A549 (cell line): ENCODE data around the gene ZNF426. TPM values are rescaled to one million over a fixed set of nuclear protein-coding genes. Genes with fewer than 3 reads are reported as not detected.

Experiments used
- ATAC-seq, 2 experiments: fragments of 200-7000 bp in 1 of 2; fragments of >200 bp in 1 of 2; cut with Nextera tagmentation in 1 of 2; cut with Tn5 transposase in 1 of 2; 3 replicates each; pipeline versions ENCODE4 v1.8.0 to v1.9.1; 2018 to 2020; ENCODE audit warnings: mild to moderate bottlenecking in 1 of 2, moderate library complexity in 1 of 2
- CTCF ChIA-PET: fragments of 300-600 bp; sonication (Branson Sonifier 250); formaldehyde crosslinking; extraction: SDS; loops from one replicate; lab custom pipeline; 2021; ENCODE audit warnings: antibody characterized with exemption, inconsistent platforms; lab: Yijun Ruan, JAX
- POLR2A ChIA-PET: fragments of 350-600 bp; formaldehyde crosslinking; extraction: SDS; loops from one replicate; lab custom pipeline; 2021; ENCODE audit warnings: antibody characterized with exemption, inconsistent platforms; lab: Yijun Ruan, JAX
- DNase-seq, 2 experiments: peaks; one replicate each; pipeline versions ENCODE4 v3.0.0 to v3.0.0-alpha.2; 2011 to 2016; ENCODE audit warnings: low read depth in 1 of 2, low spot score in 1 of 2
- FAIRE-seq: peaks from 2 replicates; lab custom pipeline; 2011; peaks lifted over from hg19 to GRCh38; lab: Jason Lieb, UNC
- H3K27ac ChIP-seq, 2 experiments: fragments of >200 bp; sonication (Bioruptor Twin); formaldehyde crosslinking; 3 replicates each; pipeline ENCODE4 v1.5.1; 2016 to 2017
- H3K4me1 ChIP-seq: fragments of >200 bp; sonication (Bioruptor Twin); formaldehyde crosslinking; 3 replicates; pipeline ENCODE4 v1.6.1; 2016
- H3K4me2 ChIP-seq: fragments of >200 bp; sonication (Bioruptor Twin); formaldehyde crosslinking; 3 replicates; pipeline ENCODE4 v1.6.1; 2016
- H3K4me3 ChIP-seq: fragments of >200 bp; sonication (Bioruptor Twin); formaldehyde crosslinking; 3 replicates; pipeline ENCODE4 v1.5.1; 2016
- H3K9me3 ChIP-seq: fragments of >200 bp; sonication (Bioruptor Twin); formaldehyde crosslinking; 3 replicates; pipeline ENCODE4 v1.6.1; 2016
- CTCF ChIP-seq: fragments of >200 bp; sonication (Bioruptor Twin); formaldehyde crosslinking; IDR thresholded peaks from 3 replicates; pipeline ENCODE4 v1.5.1; 2016
- HES2 ChIP-seq: fragments of >200 bp; sonication (Bioruptor Twin); formaldehyde crosslinking; IDR thresholded peaks from 2 replicates; pipeline ENCODE4 v1.6.1; 2016
- MAX ChIP-seq: IDR thresholded peaks from 2 replicates; pipeline ENCODE4 v1.6.1; 2012
- MAZ ChIP-seq: fragments of 150-350 bp; IDR thresholded peaks from 2 replicates; pipeline ENCODE4 v1.6.1; 2014; ENCODE audit warnings: antibody characterized with exemption, low read depth, low read length, borderline replicate concordance
- RAD21 ChIP-seq, 2 experiments: fragments of >200 bp in 1 of 2; sonication (Bioruptor Twin) in 1 of 2; formaldehyde crosslinking in 1 of 2; IDR thresholded peaks in 1 of 2; conservative IDR thresholded peaks in 1 of 2; 2 replicates in 1 of 2; 3 replicates in 1 of 2; pipeline ENCODE4 v1.6.1; 2012 to 2018; ENCODE audit warnings: inconsistent platforms in 1 of 2
- TFCP2L1 ChIP-seq: fragments of 250-450 bp; sonication (Bioruptor Pico); IDR thresholded peaks from 2 replicates; pipeline ENCODE4 v1.5.0; 2021; ENCODE audit warnings: mild to moderate bottlenecking
- USF2 ChIP-seq: fragments of 450-650 bp; IDR thresholded peaks from 2 replicates; pipeline ENCODE4 v1.6.1; 2014; ENCODE audit warnings: antibody characterized with exemption
- WGBS: methylation state at CpG from one replicate; pipeline ENCODE4 v1.1.6; 2017; ENCODE audit errors: missing lambda C conversion rate; 5-methylcytosine and 5-hydroxymethylcytosine counted together
- polyA minus RNA-seq: library from RNA; depleted of rRNA, polyadenylated mRNA; stranded (reverse); fragments of >200 nt; gene quantifications from 2 replicates; pipeline ENCODE4 v1.2.3, GENCODE V29; 2011; rRNA and poly(A)+ RNA removed
- polyA plus RNA-seq, 4 experiments: library from polyadenylated mRNA; depleted of rRNA in 3 of 4; stranded (reverse); fragments of >200 nt; fragmentation: RNase III in 1 of 4; extraction: RNeasy Plus Mini Kit Qiagen cat#74134 plus additional on column Dnase treatment in 1 of 4; gene quantifications; 2 replicates in 3 of 4; 3 replicates in 1 of 4; pipeline ENCODE4 v1.2.3, GENCODE V29; 2011 to 2017
- TF ChIP-seq, protein P1 (sequence below): fragments of 200-600 bp; sonication (generic); IDR thresholded peaks from 2 replicates; pipeline ENCODE4 v1.6.1; 2016; ENCODE audit warnings: antibody characterized with exemption, mild to moderate bottlenecking, moderate library complexity

Gene ZNF426
- polyA plus RNA-seq (2011; rRNA removed) (2.7 and 3.0 TPM in 2 replicates), polyA plus RNA-seq (2017; fragmentation: RNase III; extraction: RNeasy Plus Mini Kit Qiagen cat#74134 plus additional on column Dnase treatment) (0.88 to 1.5 TPM (median 0.99 TPM) in 3 replicates), polyA minus RNA-seq (2.8 and 6.0 TPM in 2 replicates)
- 0.45 and 0.52 TPM in 2 replicates for polyA plus RNA-seq (2012; cell fraction: cytosol; rRNA removed)
- 0.29 and 0.31 TPM in 2 replicates for polyA plus RNA-seq (2012; cell fraction: nucleus; rRNA removed)

DNA sequence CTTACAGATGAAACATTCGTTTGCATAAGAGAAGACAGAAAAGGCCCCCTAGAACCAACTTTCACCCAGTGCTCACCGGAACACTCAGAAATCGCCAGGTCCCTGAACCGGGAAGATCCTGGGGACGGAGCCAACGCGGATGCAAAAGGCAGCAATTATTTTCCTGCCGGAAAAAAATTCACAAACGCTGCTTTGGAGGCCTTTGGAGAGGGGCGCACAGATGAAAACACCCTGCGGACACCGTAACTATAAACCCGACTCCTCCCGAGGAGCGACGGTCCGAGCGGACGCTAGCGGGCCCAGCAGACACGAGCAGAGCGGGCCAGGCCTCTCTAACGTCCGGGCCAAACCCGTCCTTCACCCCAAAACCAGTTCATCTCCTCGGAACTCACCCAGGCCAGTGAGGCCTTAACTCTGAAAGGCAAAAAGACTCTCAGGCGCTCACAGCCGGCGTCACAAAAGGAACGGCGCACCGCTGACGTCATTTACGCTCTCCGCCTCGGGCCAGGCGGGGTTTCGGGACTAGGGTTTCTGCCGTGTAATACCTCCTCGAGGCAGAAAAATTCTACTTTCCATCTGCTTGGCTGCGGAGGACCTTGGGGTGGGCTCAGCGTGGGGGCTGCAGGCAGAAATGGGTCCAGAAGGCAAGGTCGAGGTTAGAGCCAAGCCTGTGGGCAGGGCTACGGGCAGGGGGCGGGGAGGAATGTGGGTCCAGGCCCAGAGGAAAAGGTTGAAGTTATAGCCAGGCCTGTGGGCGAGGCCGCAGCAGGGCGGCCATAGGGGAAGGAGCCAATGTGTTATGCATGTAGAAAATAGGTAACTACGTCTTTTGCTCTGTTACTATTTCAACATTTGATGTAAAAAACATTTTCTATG, at the start of gene ZNF426:
Gene ZNF426 (minus strand): TSS at position 463 of the 876 bp plus-strand sequence. CDS start 2,413 bp downstream, outside the sequence.
- H3K27ac ChIP-seq: peak within 1 kb of the TSS; percentile 60 to 76
- peak within 1 kb of the TSS; percentile 51; the same call in 2 of the 3 replicates for H3K4me2 ChIP-seq
- no peaks in the 10 kb centered on the region for H3K4me1 ChIP-seq
- peak within 1 kb of the TSS; percentile 51 for H3K4me3 ChIP-seq
- ATAC-seq (peak; percentile 84 to 85), FAIRE-seq (no peak), DNase-seq (peak; percentile 20 to 82)
- ChIA-PET POLR2A (no interaction called here), CTCF (no interaction called here)
- H3K9me3 ChIP-seq: peaks cover 29% of the 10 kb centered on the region
- TF ChIP-seq TFCP2L1 (CRISPR knock-in tag): no peak
- no peak for TF ChIP-seq MAZ
- TF ChIP-seq MAX: peak; percentile 40; the same call in 1 of the 2 replicates
- no peak for TF ChIP-seq HES2
- WGBS: 18% methylated on average over 41 of the region's 49 CpGs

GRCh38 chr19:9586764-9587163, 48.3 kb upstream of the ZNF426 start:
- DNase-seq (peak in 1 of 2 experiments; percentile 78), ATAC-seq (peak in 1 of 2 experiments; percentile 53; a peak in 3 of 6 replicates), FAIRE-seq (no peak)
- Histone ChIP-seq H3K4me1 (no peaks in the 10 kb centered on the region), H3K4me3 (no peak overlapping the region), H3K4me2 (no peak overlapping the region), H3K9me3 (peaks cover 32% of the 10 kb centered on the region), H3K27ac (no peak overlapping the region)
- 21% methylated on average over 7 of the region's 7 CpGs for WGBS
- TF ChIP-seq USF2 (no peak), RAD21 (conservative IDR thresholded peaks at IDR 0.05 in 1 of 2, IDR thresholded peaks at IDR 0.05 in 1 of 2) (peak; percentile 32 to 67; a peak in 3 of 5 replicates), CTCF (peak; percentile 26; the same call in 1 of the 3 replicates)
- TF ChIP-seq, protein P1, sequence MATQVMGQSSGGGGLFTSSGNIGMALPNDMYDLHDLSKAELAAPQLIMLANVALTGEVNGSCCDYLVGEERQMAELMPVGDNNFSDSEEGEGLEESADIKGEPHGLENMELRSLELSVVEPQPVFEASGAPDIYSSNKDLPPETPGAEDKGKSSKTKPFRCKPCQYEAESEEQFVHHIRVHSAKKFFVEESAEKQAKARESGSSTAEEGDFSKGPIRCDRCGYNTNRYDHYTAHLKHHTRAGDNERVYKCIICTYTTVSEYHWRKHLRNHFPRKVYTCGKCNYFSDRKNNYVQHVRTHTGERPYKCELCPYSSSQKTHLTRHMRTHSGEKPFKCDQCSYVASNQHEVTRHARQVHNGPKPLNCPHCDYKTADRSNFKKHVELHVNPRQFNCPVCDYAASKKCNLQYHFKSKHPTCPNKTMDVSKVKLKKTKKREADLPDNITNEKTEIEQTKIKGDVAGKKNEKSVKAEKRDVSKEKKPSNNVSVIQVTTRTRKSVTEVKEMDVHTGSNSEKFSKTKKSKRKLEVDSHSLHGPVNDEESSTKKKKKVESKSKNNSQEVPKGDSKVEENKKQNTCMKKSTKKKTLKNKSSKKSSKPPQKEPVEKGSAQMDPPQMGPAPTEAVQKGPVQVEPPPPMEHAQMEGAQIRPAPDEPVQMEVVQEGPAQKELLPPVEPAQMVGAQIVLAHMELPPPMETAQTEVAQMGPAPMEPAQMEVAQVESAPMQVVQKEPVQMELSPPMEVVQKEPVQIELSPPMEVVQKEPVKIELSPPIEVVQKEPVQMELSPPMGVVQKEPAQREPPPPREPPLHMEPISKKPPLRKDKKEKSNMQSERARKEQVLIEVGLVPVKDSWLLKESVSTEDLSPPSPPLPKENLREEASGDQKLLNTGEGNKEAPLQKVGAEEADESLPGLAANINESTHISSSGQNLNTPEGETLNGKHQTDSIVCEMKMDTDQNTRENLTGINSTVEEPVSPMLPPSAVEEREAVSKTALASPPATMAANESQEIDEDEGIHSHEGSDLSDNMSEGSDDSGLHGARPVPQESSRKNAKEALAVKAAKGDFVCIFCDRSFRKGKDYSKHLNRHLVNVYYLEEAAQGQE: no peak
- POLR2A ChIA-PET: interaction anchor here (0.7 kb wide), 1 partner anchor 241 kb away, joined by 4 read pairs; the partner anchor contains the start of gene UBL5
- CTCF ChIA-PET: interaction anchor here (1.2 kb wide), 1 partner anchor 200 kb away, joined by 3 read pairs; no protein-coding TSS in a partner anchor
